ENCODE measurements around the gene KDM4B. TPM values are rescaled to one million over a fixed set of nuclear protein-coding genes. Genes with fewer than 3 reads are reported as not detected.

KDM4B gene
- total RNA-seq, 1 experiment from 2014 or later: 43.7 TPM

DNA sequence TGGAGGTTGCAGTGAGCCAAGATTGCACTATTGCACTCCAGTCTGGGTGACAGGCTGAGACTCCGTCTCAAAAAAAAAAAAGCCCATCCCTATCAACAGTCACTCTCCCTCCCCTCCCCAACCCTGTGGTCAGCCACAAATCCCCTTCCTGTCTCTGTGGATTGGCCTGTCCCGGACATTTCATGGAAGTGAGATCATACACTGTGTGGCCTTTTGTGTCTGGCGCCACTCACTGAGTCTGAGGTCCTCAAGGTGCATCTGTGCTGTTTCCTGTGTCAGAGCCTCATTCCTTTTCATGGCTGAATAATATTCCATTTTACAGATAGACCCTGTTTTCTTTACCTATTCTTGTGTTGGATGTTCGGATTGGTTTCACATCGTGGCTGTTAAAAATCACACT is 222.2 kb downstream of the KDM4B start:
- H2AFZ ChIP-seq (ENCODE audit: low read length): no peak overlapping the region
- no peaks in the 10 kb centered on the region for H3K23me2 ChIP-seq (ENCODE audit: insufficient read length, low read depth, low read length, poor library complexity, severe bottlenecking)
- no peak overlapping the region for H4K5ac ChIP-seq (ENCODE audit: insufficient read length, low read depth, low read length)
- H3K56ac ChIP-seq (ENCODE audit: insufficient read length, low read depth, low read length): no peak overlapping the region
- H2AK5ac ChIP-seq (ENCODE audit: insufficient read length, low read length): no peak overlapping the region
- no peaks in the 10 kb centered on the region for H4K20me1 ChIP-seq (ENCODE audit: control insufficient read depth, insufficient read depth, insufficient read length)
- H3K9ac ChIP-seq (ENCODE audit: extremely low read depth, insufficient read length, low read length): no peak overlapping the region
- no peak overlapping the region for H3T11ph ChIP-seq (ENCODE audit: low read length)
- no peak overlapping the region for H3K14ac ChIP-seq (ENCODE audit: insufficient read depth, low read length)
- no peaks in the 10 kb centered on the region for H3K79me1 ChIP-seq (ENCODE audit: insufficient read depth, low read depth, low read length, poor library complexity, severe bottlenecking)
- no peak overlapping the region for H2BK120ac ChIP-seq (ENCODE audit: low read depth, low read length, poor library complexity, severe bottlenecking)
- peaks cover 15 to 33% of the 10 kb centered on the region in 2 experiments for H3K4me1 Mint-ChIP-seq
- no peak overlapping the region for H3K23ac ChIP-seq (ENCODE audit: insufficient read length, low read depth, low read length)
- peaks cover 3% of the 10 kb centered on the region; the same call in 1 of the 2 replicates for H3K4me1 ChIP-seq (ENCODE audit: insufficient read depth, low read length)
- H3K79me2 ChIP-seq (ENCODE audit: insufficient read depth, low read length): no peaks in the 10 kb centered on the region
- no peak overlapping the region for H2BK15ac ChIP-seq (ENCODE audit: low read depth, low read length)
- H3K27me3 Mint-ChIP-seq (ENCODE audit: low read depth): 0 out of 2 replicates have a peak, but pooled peaks cover 1% of the 10 kb centered on the region
- H2BK12ac ChIP-seq (ENCODE audit: insufficient read length, low read depth, low read length): no peak overlapping the region
- no peak overlapping the region for H2BK5ac ChIP-seq (ENCODE audit: insufficient read length, low read length)
- TF ChIP-seq, protein P1, sequence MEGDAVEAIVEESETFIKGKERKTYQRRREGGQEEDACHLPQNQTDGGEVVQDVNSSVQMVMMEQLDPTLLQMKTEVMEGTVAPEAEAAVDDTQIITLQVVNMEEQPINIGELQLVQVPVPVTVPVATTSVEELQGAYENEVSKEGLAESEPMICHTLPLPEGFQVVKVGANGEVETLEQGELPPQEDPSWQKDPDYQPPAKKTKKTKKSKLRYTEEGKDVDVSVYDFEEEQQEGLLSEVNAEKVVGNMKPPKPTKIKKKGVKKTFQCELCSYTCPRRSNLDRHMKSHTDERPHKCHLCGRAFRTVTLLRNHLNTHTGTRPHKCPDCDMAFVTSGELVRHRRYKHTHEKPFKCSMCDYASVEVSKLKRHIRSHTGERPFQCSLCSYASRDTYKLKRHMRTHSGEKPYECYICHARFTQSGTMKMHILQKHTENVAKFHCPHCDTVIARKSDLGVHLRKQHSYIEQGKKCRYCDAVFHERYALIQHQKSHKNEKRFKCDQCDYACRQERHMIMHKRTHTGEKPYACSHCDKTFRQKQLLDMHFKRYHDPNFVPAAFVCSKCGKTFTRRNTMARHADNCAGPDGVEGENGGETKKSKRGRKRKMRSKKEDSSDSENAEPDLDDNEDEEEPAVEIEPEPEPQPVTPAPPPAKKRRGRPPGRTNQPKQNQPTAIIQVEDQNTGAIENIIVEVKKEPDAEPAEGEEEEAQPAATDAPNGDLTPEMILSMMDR (conservative IDR thresholded peaks at IDR 0.05): no peak
- H3K27ac ChIP-seq (ENCODE audit: insufficient read length, low read depth, low read length): no peak overlapping the region
- H3K36me3 Mint-ChIP-seq (ENCODE audit: insufficient read depth in 1 of 3, low read depth in 3 of 3): peaks cover 0 to 3% (median 0%) of the 10 kb centered on the region in 3 experiments; a peak in 2 of 7 replicates
- H3K18ac ChIP-seq (ENCODE audit: insufficient read length, low read depth, low read length): no peak overlapping the region
- H3K9me3 ChIP-seq (ENCODE audit: control insufficient read depth, low read depth, low read length): no peaks in the 10 kb centered on the region
- peaks cover 0 to 3% of the 10 kb centered on the region in 2 experiments; a peak in 1 of 5 replicates for H3K9me3 Mint-ChIP-seq
- H3K4ac ChIP-seq (ENCODE audit: low read depth, low read length): no peak overlapping the region
- no peak overlapping the region for H3K27ac Mint-ChIP-seq
- DNase-seq: no peak
- no peak overlapping the region for H3K4me2 ChIP-seq (ENCODE audit: insufficient read depth, insufficient read length, low read length)
- no peak overlapping the region for H3K4me3 Mint-ChIP-seq
- no peak overlapping the region for H4K8ac ChIP-seq (replicated peaks; ENCODE audit: insufficient read length, low read depth, low read length)
- no CpG with 5 or more reads among the region's 5 CpGs for WGBS (ENCODE audit: extremely low coverage, insufficient read length, low lambda C conversion rate)
- H3K27me3 ChIP-seq (ENCODE audit: insufficient read depth, low read length): no peaks in the 10 kb centered on the region
- no peak overlapping the region for H2BK20ac ChIP-seq (ENCODE audit: low read depth, low read length, poor library complexity, severe bottlenecking)
- H4K91ac ChIP-seq (ENCODE audit: insufficient read length, low read depth, low read length): no peak overlapping the region
